Mesenchymal stem cell (in vitro differentiated cells and primary cell): ENCODE results near the gene KCNF1.
A peak's percentile ranks its signal among the peaks of the same experiment; 100 is the strongest.

Experiments
- DNase-seq: peaks from one replicate; pipeline ENCODE4 v3.0.0-alpha.2; 2013
- H2AFZ ChIP-seq: one replicate; pipeline ENCODE4 v1.6.1; 2013; ENCODE audit warnings: low read depth, mild to moderate bottlenecking, control low read depth, inconsistent platforms, low read length, moderate library complexity
- H2AK5ac ChIP-seq: 2 replicates; pipeline ENCODE4 v1.6.1; 2013; ENCODE audit warnings: low read length, moderate library complexity, mild to moderate bottlenecking, inconsistent platforms; ENCODE audit not compliant: severe bottlenecking
- H2BK120ac ChIP-seq: one replicate; pipeline ENCODE4 v1.6.1; 2013; ENCODE audit warnings: low read depth, mild to moderate bottlenecking, inconsistent platforms, low read length, moderate library complexity
- H2BK12ac ChIP-seq, 2 experiments: one replicate each; pipeline ENCODE4 v1.6.1; 2013; ENCODE audit warnings: inconsistent platforms in 2 of 2, low read length in 2 of 2, mild to moderate bottlenecking in 2 of 2, moderate library complexity in 2 of 2, control low read depth in 1 of 2
- H2BK15ac ChIP-seq: one replicate; pipeline ENCODE4 v1.6.1; 2013; ENCODE audit warnings: mild to moderate bottlenecking, low read depth, inconsistent platforms; ENCODE audit not compliant: poor library complexity, severe bottlenecking
- H2BK5ac ChIP-seq: 2 replicates; pipeline ENCODE4 v1.6.1; 2013; ENCODE audit warnings: low read depth, mild to moderate bottlenecking, low read length, control low read depth, inconsistent platforms; ENCODE audit not compliant: poor library complexity, severe bottlenecking
- H3K14ac ChIP-seq, 2 experiments: one replicate each; pipeline ENCODE4 v1.6.1; 2013; ENCODE audit warnings: inconsistent platforms in 2 of 2, low read length in 2 of 2, control low read depth in 1 of 2, mild to moderate bottlenecking in 1 of 2, moderate library complexity in 1 of 2
- H3K18ac ChIP-seq, 2 experiments: one replicate each; pipeline ENCODE4 v1.6.1; 2013; ENCODE audit warnings: inconsistent platforms in 2 of 2, low read length in 2 of 2, control low read depth in 1 of 2, low read depth in 1 of 2, mild to moderate bottlenecking in 1 of 2
- H3K23ac ChIP-seq, 2 experiments: one replicate each; pipeline ENCODE4 v1.6.1; 2013; ENCODE audit warnings: inconsistent platforms in 2 of 2, low read length in 2 of 2, mild to moderate bottlenecking in 2 of 2, moderate library complexity in 2 of 2, control low read depth in 1 of 2
- H3K27ac ChIP-seq: 2 replicates; pipeline ENCODE4 v1.5.1; 2013; ENCODE audit warnings: mild to moderate bottlenecking, moderate library complexity, low read length, control low read depth, inconsistent platforms; ENCODE audit not compliant: poor library complexity, severe bottlenecking
- H3K27me3 ChIP-seq, 2 experiments: 2 replicates each; pipeline versions ENCODE4 v1.6.1 to v1.7.0; 2013; ENCODE audit warnings: low read length in 2 of 2, mild to moderate bottlenecking in 2 of 2, moderate library complexity in 2 of 2, control low read depth in 1 of 2, inconsistent platforms in 1 of 2; ENCODE audit not compliant: control insufficient read depth in 1 of 2, insufficient read depth in 1 of 2
- H3K36me3 ChIP-seq, 2 experiments: 2 replicates each; pipeline versions ENCODE4 v1.6.1 to v1.7.0; 2013; ENCODE audit warnings: low read length in 2 of 2, control low read depth in 1 of 2, inconsistent platforms in 1 of 2, low read depth in 1 of 2, mild to moderate bottlenecking in 1 of 2; ENCODE audit not compliant: insufficient read depth in 2 of 2, control insufficient read depth in 1 of 2
- H3K4ac ChIP-seq, 2 experiments: one replicate each; pipeline ENCODE4 v1.6.1; 2013; ENCODE audit warnings: inconsistent platforms in 2 of 2, low read length in 2 of 2, mild to moderate bottlenecking in 2 of 2, moderate library complexity in 2 of 2, control low read depth in 1 of 2, low read depth in 1 of 2
- H3K4me1 ChIP-seq: 2 replicates; pipeline ENCODE4 v1.6.1; 2013; ENCODE audit warnings: low read depth, low read length, control low read depth; ENCODE audit not compliant: control insufficient read depth, insufficient read depth
- H3K4me2 ChIP-seq: 2 replicates; pipeline ENCODE4 v1.6.1; 2013; ENCODE audit warnings: low read length, mild to moderate bottlenecking, inconsistent platforms; ENCODE audit not compliant: poor library complexity, severe bottlenecking
- H3K4me3 ChIP-seq, 2 experiments: 2 replicates each; pipeline versions ENCODE4 v1.5.1 to v1.7.0; 2013; ENCODE audit warnings: low read length in 2 of 2, mild to moderate bottlenecking in 2 of 2, control low read depth in 1 of 2, low read depth in 1 of 2; ENCODE audit not compliant: insufficient read depth in 1 of 2
- H3K79me1 ChIP-seq: replicated peaks from 2 replicates; pipeline ENCODE4 v1.6.1; 2013; ENCODE audit warnings: mild to moderate bottlenecking, control low read depth, low read length, inconsistent platforms; ENCODE audit not compliant: poor library complexity, severe bottlenecking
- H3K9ac ChIP-seq: 2 replicates; pipeline ENCODE4 v1.7.0; 2013; ENCODE audit warnings: mild to moderate bottlenecking, low read length, moderate library complexity
- H3K9me3 ChIP-seq: 2 replicates; pipeline ENCODE4 v1.7.0; 2013; ENCODE audit warnings: mild to moderate bottlenecking, low read length; ENCODE audit not compliant: control insufficient read depth
- H4K8ac ChIP-seq: one replicate; pipeline ENCODE4 v1.6.1; 2013; ENCODE audit warnings: inconsistent platforms, mild to moderate bottlenecking, low read length, moderate library complexity
- H4K91ac ChIP-seq: one replicate; pipeline ENCODE4 v1.6.1; 2013; ENCODE audit warnings: mild to moderate bottlenecking, low read length, inconsistent platforms
- WGBS: methylation state at CpG from one replicate; pipeline ENCODE4 v1.1.7; 2013; ENCODE audit warnings: mixed read lengths; 5-methylcytosine and 5-hydroxymethylcytosine counted together

The KCNF1 gene

GRCh38 chr2:10941383-10941782 lies 29.6 kb downstream of the KCNF1 start:
- Histone ChIP-seq H2BK120ac (no peak overlapping the region), H4K8ac (no peak overlapping the region), H2AK5ac (no peak overlapping the region), H3K9ac (no peak overlapping the region), H3K36me3 (no peaks in the 10 kb centered on the region), H3K79me1 (no peaks in the 10 kb centered on the region), H3K4me3 (no peak overlapping the region), H3K23ac (no peak overlapping the region), H3K27ac (no peak overlapping the region), H3K4ac (no peak overlapping the region), H2AFZ (no peak overlapping the region), H2BK12ac (no peak overlapping the region), H3K4me2 (no peak overlapping the region), H4K91ac (no peak overlapping the region), H3K18ac (no peak overlapping the region), H3K4me1 (peaks cover under 1% of the 10 kb centered on the region), H3K9me3 (peaks cover 23% of the 10 kb centered on the region), H2BK15ac (no peak overlapping the region), H3K27me3 (peaks cover 13 to 29% of the 10 kb centered on the region in 2 experiments), H3K14ac (no peak overlapping the region), H2BK5ac (no peak overlapping the region)
- WGBS, result 85% methylated on average over 3 of the region's 3 CpGs
- no peak for DNase-seq

GRCh38 chr2:10944799-10945198 lies 33.1 kb downstream of the KCNF1 start:
- Histone ChIP-seq H3K79me1 (no peaks in the 10 kb centered on the region), H3K4me2 (no peak overlapping the region), H2AFZ (no peak overlapping the region), H3K23ac (no peak overlapping the region), H4K91ac (no peak overlapping the region), H3K4ac (no peak overlapping the region), H4K8ac (no peak overlapping the region), H3K4me3 (no peak overlapping the region), H2BK5ac (no peak overlapping the region), H3K9ac (no peak overlapping the region), H3K14ac (no peak overlapping the region), H3K36me3 (no peaks in the 10 kb centered on the region), H2BK12ac (no peak overlapping the region), H2BK15ac (no peak overlapping the region), H3K9me3 (peaks cover 6% of the 10 kb centered on the region), H3K27me3 (peaks cover 19 to 36% of the 10 kb centered on the region in 2 experiments), H2BK120ac (no peak overlapping the region), H3K27ac (no peak overlapping the region), H3K4me1 (peaks cover 10% of the 10 kb centered on the region), H3K18ac (peak overlapping the region in 1 of 2 experiments; percentile 31), H2AK5ac (no peak overlapping the region)
- no peak for DNase-seq
- 88% methylated on average over 5 of the region's 5 CpGs for WGBS

- H3K4me3 ChIP-seq, result no peak overlapping the region
- peaks cover 21 to 42% of the 10 kb centered on the region in 2 experiments for H3K27me3 ChIP-seq
- H3K79me1 ChIP-seq, result no peaks in the 10 kb centered on the region
- H3K4me2 ChIP-seq, result no peak overlapping the region
- H3K9me3 ChIP-seq, result peaks cover 5% of the 10 kb centered on the region
- no peak for DNase-seq
- H2BK15ac ChIP-seq, result no peak overlapping the region
- no peak overlapping the region for H4K91ac ChIP-seq
- peaks cover 10% of the 10 kb centered on the region for H3K4me1 ChIP-seq
- H3K9ac ChIP-seq, result peak overlapping the region; percentile 3
- peak overlapping the region in 1 of 2 experiments; percentile 64 for H2BK12ac ChIP-seq
- no peak overlapping the region for H2AK5ac ChIP-seq
- H3K4ac ChIP-seq, result no peak overlapping the region
- no peak overlapping the region for H4K8ac ChIP-seq
- no peak overlapping the region for H2BK5ac ChIP-seq
- 90% methylated on average over 4 of the region's 6 CpGs for WGBS
- H3K36me3 ChIP-seq, result no peaks in the 10 kb centered on the region
- H3K23ac ChIP-seq, result peak overlapping the region in 1 of 2 experiments; percentile 29
- H3K27ac ChIP-seq, result no peak overlapping the region
- H3K18ac ChIP-seq, result peak overlapping the region in 1 of 2 experiments; percentile 82
- no peak overlapping the region for H2BK120ac ChIP-seq
- peak overlapping the region in 1 of 2 experiments; percentile 91 for H3K14ac ChIP-seq
- peak overlapping the region; percentile 57 for H2AFZ ChIP-seq
Observed at GRCh38 chr2:10946394-10946793, 34.7 kb downstream of the KCNF1 start.

- Histone ChIP-seq H2BK5ac (no peak overlapping the region), H2BK12ac (no peak overlapping the region), H2AK5ac (no peak overlapping the region), H3K4me3 (no peak overlapping the region), H3K14ac (no peak overlapping the region), H3K4me1 (peaks cover 10% of the 10 kb centered on the region), H3K79me1 (no peaks in the 10 kb centered on the region), H2BK120ac (no peak overlapping the region), H3K27me3 (peaks cover 25 to 48% of the 10 kb centered on the region in 2 experiments), H3K23ac (peak overlapping the region in 1 of 2 experiments; percentile 74), H3K4ac (no peak overlapping the region), H3K36me3 (no peaks in the 10 kb centered on the region), H4K8ac (no peak overlapping the region), H4K91ac (peak overlapping the region; percentile 37), H3K18ac (peak overlapping the region in 1 of 2 experiments; percentile 50), H3K9ac (peak overlapping the region; percentile 3), H3K4me2 (no peak overlapping the region), H2AFZ (no peak overlapping the region), H3K9me3 (peaks cover 5% of the 10 kb centered on the region), H2BK15ac (no peak overlapping the region), H3K27ac (no peak overlapping the region)
- WGBS, result 49% methylated on average over 9 of the region's 10 CpGs
- peak; percentile 50 for DNase-seq
Observed at GRCh38 chr2:10947005-10947440, 35.3 kb downstream of the KCNF1 start.
